Endothelial cell of umbilical vein (primary cell): ENCODE measurements around the gene KANSL1. TPM values are rescaled to one million over a fixed set of nuclear protein-coding genes. Genes with fewer than 3 reads are reported as not detected.

Experiments used
- BruUV-seq: library from RNA; stranded (reverse); fragments of 400-500 nt; replicated peaks from 2 replicates; lab custom pipeline; 2021; lab: Mats Ljungman, UMichigan
- CTCF ChIA-PET: fragments of 300-600, 350-600 bp; sonication (Branson Sonifier 250); formaldehyde crosslinking; loops from one replicate; lab custom pipeline; 2021; ENCODE audit warnings: antibody characterized with exemption, inconsistent platforms; lab: Charles Lee
- POLR2A ChIA-PET: fragments of 300-600, 350-600 bp; sonication (Branson Sonifier 250); formaldehyde crosslinking; loops from one replicate; lab custom pipeline; 2021; ENCODE audit warnings: antibody characterized with exemption, inconsistent platforms; lab: Charles Lee
- DNase-seq: peaks from one replicate; pipeline ENCODE4 v3.0.0-alpha.2; 2011; ENCODE audit warnings: low read depth, low spot score
- FAIRE-seq: peaks from 2 replicates; lab custom pipeline; 2011; peaks lifted over from hg19 to GRCh38; lab: Jason Lieb, UNC
- H2AFZ ChIP-seq: 2 replicates; pipeline ENCODE4 v1.6.0; 2012; ENCODE audit warnings: low read depth, low read length, control low read depth, inconsistent platforms
- H3K27ac ChIP-seq: 2 replicates; pipeline ENCODE4 v1.5.1; 2011; ENCODE audit warnings: low read depth, mild to moderate bottlenecking, control low read depth, low read length, moderate library complexity; ENCODE audit not compliant: insufficient read depth
- H3K27me3 ChIP-seq, 2 experiments: 2 replicates each; pipeline versions ENCODE4 v1.6.0 to v1.6.1; 2011; ENCODE audit warnings: low read length in 2 of 2, mixed read lengths in 1 of 2; ENCODE audit not compliant: control insufficient read depth in 2 of 2, insufficient read depth in 2 of 2
- H3K36me3 ChIP-seq, 2 experiments: 2 replicates in 1 of 2; 3 replicates in 1 of 2; pipeline ENCODE4 v1.5.1; 2011; ENCODE audit warnings: low read length in 2 of 2, mild to moderate bottlenecking in 1 of 2, moderate library complexity in 1 of 2; ENCODE audit not compliant: control insufficient read depth in 2 of 2, insufficient read depth in 2 of 2; ENCODE audit errors: extremely low read depth in 1 of 2
- H3K4me1 ChIP-seq: 3 replicates; pipeline ENCODE4 v1.5.1; 2011; ENCODE audit warnings: mild to moderate bottlenecking, low read length; ENCODE audit not compliant: control insufficient read depth, insufficient read depth; ENCODE audit errors: extremely low read depth
- H3K4me2 ChIP-seq: 2 replicates; pipeline ENCODE4 v1.6.1; 2011; ENCODE audit warnings: low read length, control low read depth, mixed read lengths; ENCODE audit not compliant: insufficient read depth
- H3K4me3 ChIP-seq, 3 experiments: fragments of 200-600 bp in 1 of 3; sonication (generic), shearing (Covaris generic) in 1 of 3; replicated peaks in 1 of 3; 2 replicates each; pipeline ENCODE4 v1.5.1; 2011 to 2016; ENCODE audit warnings: control low read depth in 3 of 3, low read length in 3 of 3, mild to moderate bottlenecking in 2 of 3, inconsistent platforms in 1 of 3, low read depth in 1 of 3, moderate library complexity in 1 of 3; ENCODE audit not compliant: insufficient read depth in 1 of 3
- H3K79me2 ChIP-seq: 2 replicates; pipeline ENCODE4 v1.6.0; 2012; ENCODE audit warnings: low read length, inconsistent platforms; ENCODE audit not compliant: control insufficient read depth, insufficient read depth
- H3K9ac ChIP-seq: replicated peaks from 2 replicates; pipeline ENCODE3; 2011; ENCODE audit warnings: low read length, control low read depth; ENCODE audit not compliant: insufficient read depth; ENCODE audit errors: extremely low read depth
- H3K9me1 ChIP-seq: replicated peaks from 3 replicates; pipeline ENCODE4 v1.6.0; 2011; ENCODE audit warnings: mild to moderate bottlenecking, low read length; ENCODE audit not compliant: control insufficient read depth, insufficient read depth; ENCODE audit errors: extremely low read depth
- H3K9me3 ChIP-seq: replicated peaks from 2 replicates; pipeline ENCODE4 v1.5.1; 2012; ENCODE audit warnings: low read length, inconsistent platforms; ENCODE audit not compliant: control insufficient read depth, insufficient read depth
- H4K20me1 ChIP-seq: replicated peaks from 2 replicates; pipeline ENCODE3; 2011; ENCODE audit warnings: mild to moderate bottlenecking, low read length; ENCODE audit not compliant: control insufficient read depth, insufficient read depth; ENCODE audit errors: extremely low read depth
- EZH2 ChIP-seq: IDR thresholded peaks from 2 replicates; pipeline ENCODE4 v1.6.1; 2012; ENCODE audit warnings: borderline replicate concordance, low read depth, mild to moderate bottlenecking, moderate library complexity, low read length, inconsistent platforms; ENCODE audit not compliant: severe bottlenecking
- FOS ChIP-seq: IDR thresholded peaks from 2 replicates; pipeline ENCODE4 v1.6.1; 2011; ENCODE audit warnings: mild to moderate bottlenecking, low read length, moderate library complexity, borderline replicate concordance; ENCODE audit not compliant: insufficient read depth
- GATA2 ChIP-seq: IDR thresholded peaks from 2 replicates; pipeline ENCODE4 v1.7.0; 2011; ENCODE audit warnings: low read depth, mild to moderate bottlenecking, moderate library complexity, mixed read lengths, low read length; ENCODE audit not compliant: insufficient read length, insufficient read depth
- JUN ChIP-seq: IDR thresholded peaks from 2 replicates; pipeline ENCODE4 v1.6.1; 2011; ENCODE audit warnings: borderline replicate concordance, low read depth; ENCODE audit not compliant: insufficient read length, insufficient read depth
- MYC ChIP-seq: IDR thresholded peaks from one replicate; pipeline ENCODE4 v1.6.1; 2011; ENCODE audit warnings: mild to moderate bottlenecking, low read depth, low read length
- POLR2A ChIP-seq: IDR thresholded peaks from 2 replicates; pipeline ENCODE4 v1.6.1; 2012; ENCODE audit warnings: low read depth, mild to moderate bottlenecking, control low read depth, low read length
- POLR2AphosphoS5 ChIP-seq: IDR thresholded peaks from 2 replicates; pipeline ENCODE4 v1.6.1; 2012; ENCODE audit warnings: low read depth, mild to moderate bottlenecking, control low read depth, low read length, moderate library complexity; ENCODE audit not compliant: insufficient read depth
- dilution Hi-C: fragments of 300-500 bp; cut with MboI; formaldehyde crosslinking; loops from one replicate; pipeline ENCODE4 v1.15.0; 2019; ENCODE audit warnings: low sequenced_read_pairs; ENCODE audit not compliant: extremely low pct_ligation_motif_present
- intact Hi-C: fragments of 100-400 bp; cut with micrococcal nuclease; formaldehyde crosslinking; loops from one replicate; pipeline ENCODE4 v1.10.0; 2022
- polyA plus RNA-seq, 4 experiments: library from polyadenylated mRNA; depleted of rRNA in 3 of 4; stranded (reverse) in 3 of 4; unstranded in 1 of 4; fragments of >200 nt; gene quantifications; 2 replicates each; pipeline versions ENCODE4 v1.2.1 to v1.2.3, GENCODE V29; 2011 to 2012; ENCODE audit warnings: missing spikeins in 1 of 4
- total RNA-seq: library from RNA; stranded (reverse); gene quantifications from 2 replicates; pipeline ENCODE4 v1.2.3, GENCODE V29; 2021
- TF ChIP-seq, protein P1 (sequence below), 2 donors: IDR thresholded peaks; 1 replicate in 1 of 2; 2 replicates in 1 of 2; pipeline ENCODE4 v1.5.1; 2011; ENCODE audit warnings: low read length in 2 of 2, mild to moderate bottlenecking in 2 of 2, moderate library complexity in 2 of 2, control low read depth in 1 of 2, inconsistent platforms in 1 of 2, low read depth in 1 of 2; ENCODE audit not compliant: insufficient read depth in 1 of 2; ENCODE audit errors: extremely low read depth in 1 of 2
- TF ChIP-seq, protein P2 (sequence below): IDR thresholded peaks from 2 replicates; pipeline ENCODE4 v1.6.1; 2011; ENCODE audit not compliant: insufficient read depth, insufficient read length

Gene KANSL1
- total and polyA plus RNA-seq, 2 donors (not counting 3 experiments of a cell fraction or from before 2014, with no cell fraction given): 29.1 to 74.0 TPM

- intact Hi-C loops: no loop called here
- BruUV-seq: no TSS peak
- dilution Hi-C loops: no loop called here
- Histone ChIP-seq H4K20me1 (no peaks in the 10 kb centered on the region), H3K9me1 (no peaks in the 10 kb centered on the region), H3K4me3 (no peak overlapping the region), H3K27me3 (peaks cover 0 to 2% of the 10 kb centered on the region in 2 experiments), H3K9ac (no peak overlapping the region), H3K9me3 (no peaks in the 10 kb centered on the region), H3K79me2 (no peaks in the 10 kb centered on the region), H3K4me1 (no peaks in the 10 kb centered on the region), H3K36me3 (no peaks in the 10 kb centered on the region), H2AFZ (no peak overlapping the region), H3K27ac (no peak overlapping the region), H3K4me2 (no peak overlapping the region)
- DNase-seq: no peak
- no peak for TF ChIP-seq MYC
- no peak for TF ChIP-seq GATA2
- TF ChIP-seq, protein P1, sequence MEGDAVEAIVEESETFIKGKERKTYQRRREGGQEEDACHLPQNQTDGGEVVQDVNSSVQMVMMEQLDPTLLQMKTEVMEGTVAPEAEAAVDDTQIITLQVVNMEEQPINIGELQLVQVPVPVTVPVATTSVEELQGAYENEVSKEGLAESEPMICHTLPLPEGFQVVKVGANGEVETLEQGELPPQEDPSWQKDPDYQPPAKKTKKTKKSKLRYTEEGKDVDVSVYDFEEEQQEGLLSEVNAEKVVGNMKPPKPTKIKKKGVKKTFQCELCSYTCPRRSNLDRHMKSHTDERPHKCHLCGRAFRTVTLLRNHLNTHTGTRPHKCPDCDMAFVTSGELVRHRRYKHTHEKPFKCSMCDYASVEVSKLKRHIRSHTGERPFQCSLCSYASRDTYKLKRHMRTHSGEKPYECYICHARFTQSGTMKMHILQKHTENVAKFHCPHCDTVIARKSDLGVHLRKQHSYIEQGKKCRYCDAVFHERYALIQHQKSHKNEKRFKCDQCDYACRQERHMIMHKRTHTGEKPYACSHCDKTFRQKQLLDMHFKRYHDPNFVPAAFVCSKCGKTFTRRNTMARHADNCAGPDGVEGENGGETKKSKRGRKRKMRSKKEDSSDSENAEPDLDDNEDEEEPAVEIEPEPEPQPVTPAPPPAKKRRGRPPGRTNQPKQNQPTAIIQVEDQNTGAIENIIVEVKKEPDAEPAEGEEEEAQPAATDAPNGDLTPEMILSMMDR (IDR thresholded peaks at IDR 0.05; ENCODE audit: extremely low read depth in 1 of 2, insufficient read depth in 1 of 2, low read depth in 1 of 2, low read length in 2 of 2): no peak
- TF ChIP-seq, protein P2, sequence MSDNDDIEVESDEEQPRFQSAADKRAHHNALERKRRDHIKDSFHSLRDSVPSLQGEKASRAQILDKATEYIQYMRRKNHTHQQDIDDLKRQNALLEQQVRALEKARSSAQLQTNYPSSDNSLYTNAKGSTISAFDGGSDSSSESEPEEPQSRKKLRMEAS: no peak
- TF ChIP-seq JUN: no peak
- no peak for TF ChIP-seq POLR2AphosphoS5
- TF ChIP-seq POLR2A: no peak
- TF ChIP-seq EZH2: no peak
- TF ChIP-seq FOS: no peak
- CTCF ChIA-PET: interaction anchor here (1.1 kb wide), 1 partner anchor 35 kb away, joined by 4 read pairs; no protein-coding TSS in a partner anchor
- no peak for FAIRE-seq
- POLR2A ChIA-PET: no interaction called here
Measured at GRCh38 chr17:45984368-45984767, 208.9 kb downstream of the KANSL1 start.
